COLO668 (cell line): ENCODE results near the gene CAMK2A.

ENCODE experiments used
- DNase-seq: peaks from one replicate; lab custom pipeline; 2025; ENCODE audit not compliant: unreplicated experiment; lab: John Stamatoyannopoulos, UW

Gene CAMK2A

GRCh38 chr5:150316320-150316719 lies 26.7 kb upstream of the CAMK2A start:
- no peak for DNase-seq

- no peak for DNase-seq
Observed at GRCh38 chr5:150315245-150315644, 25.7 kb upstream of the CAMK2A start.

DNA sequence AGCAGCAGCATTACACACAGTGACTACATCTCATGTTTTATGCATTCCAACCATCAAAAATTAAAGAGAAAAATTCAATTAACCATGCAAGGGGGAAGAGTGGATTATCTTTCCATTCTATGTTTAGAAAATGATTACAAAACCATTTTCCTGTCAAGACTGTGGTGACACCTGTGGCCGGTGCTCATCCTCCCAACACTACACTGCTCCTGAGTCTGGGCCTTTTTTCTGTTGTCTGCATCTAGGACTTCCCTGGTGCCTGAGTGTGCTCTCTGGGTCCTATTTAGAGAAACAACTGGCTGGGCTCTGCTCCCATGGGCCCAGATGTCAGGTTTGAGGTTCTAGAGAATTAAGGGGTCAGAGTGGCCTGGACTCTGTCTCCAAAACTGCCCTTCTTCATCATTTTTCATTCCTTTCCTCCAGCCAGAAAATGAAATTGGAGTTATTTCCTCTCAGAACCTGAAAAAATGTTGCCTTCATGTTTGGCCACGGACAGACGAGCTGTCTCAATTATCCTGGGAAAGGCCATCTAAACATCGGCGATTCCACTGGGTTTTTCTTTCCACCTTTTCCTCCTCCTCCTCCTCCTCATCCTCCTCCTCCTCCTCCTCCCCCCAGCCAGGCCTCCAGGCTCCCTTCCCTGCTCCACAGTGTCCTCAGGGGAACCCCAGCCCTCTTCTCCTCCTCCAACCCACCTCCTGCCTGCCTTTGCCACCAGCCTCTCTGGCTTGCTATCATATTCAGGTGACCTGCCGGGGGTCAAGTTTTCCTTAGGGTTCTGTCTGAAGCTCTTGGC lies 24.5 kb upstream of the CAMK2A start:
- DNase-seq: no peak

DNA sequence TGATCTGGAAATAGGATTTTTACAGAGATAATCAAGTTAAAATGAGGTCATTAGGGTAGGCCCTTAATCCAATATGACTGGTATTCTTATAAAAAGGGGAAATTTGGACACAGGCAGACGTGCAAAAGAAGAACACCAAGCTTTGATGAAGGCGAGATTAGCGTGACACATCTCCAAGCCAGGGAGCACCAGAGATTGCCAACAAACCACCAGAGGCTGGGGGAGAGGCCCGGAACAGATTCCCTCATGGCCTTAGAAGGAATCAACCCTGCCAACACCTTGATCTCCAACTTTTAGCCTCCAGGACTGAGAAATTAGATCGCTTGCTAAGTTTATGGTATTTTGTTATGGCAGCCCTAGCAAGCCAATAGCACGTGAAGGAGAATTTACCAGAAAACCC lies 23.9 kb upstream of the CAMK2A start:
- DNase-seq: no peak

DNA sequence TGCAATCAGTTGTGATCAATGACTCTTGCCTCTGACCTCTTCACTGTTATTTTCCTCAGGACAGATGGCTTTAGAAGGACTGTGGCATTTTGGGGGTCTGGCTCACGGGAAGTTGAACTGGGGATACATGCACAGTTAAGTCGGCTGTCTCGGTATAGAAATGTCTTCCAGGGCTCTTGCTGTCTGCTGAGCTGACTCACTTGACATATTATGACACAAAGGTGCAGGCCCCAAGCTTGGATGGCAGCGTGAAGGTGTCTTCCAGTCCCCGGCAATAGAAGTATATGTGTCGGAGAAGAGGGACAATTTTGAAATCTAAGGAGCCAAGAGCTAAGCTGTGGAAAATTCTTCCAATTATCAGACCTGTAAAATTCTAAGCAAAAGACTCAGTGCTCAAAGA lies 22.9 kb upstream of the CAMK2A start:
- no peak for DNase-seq

DNA sequence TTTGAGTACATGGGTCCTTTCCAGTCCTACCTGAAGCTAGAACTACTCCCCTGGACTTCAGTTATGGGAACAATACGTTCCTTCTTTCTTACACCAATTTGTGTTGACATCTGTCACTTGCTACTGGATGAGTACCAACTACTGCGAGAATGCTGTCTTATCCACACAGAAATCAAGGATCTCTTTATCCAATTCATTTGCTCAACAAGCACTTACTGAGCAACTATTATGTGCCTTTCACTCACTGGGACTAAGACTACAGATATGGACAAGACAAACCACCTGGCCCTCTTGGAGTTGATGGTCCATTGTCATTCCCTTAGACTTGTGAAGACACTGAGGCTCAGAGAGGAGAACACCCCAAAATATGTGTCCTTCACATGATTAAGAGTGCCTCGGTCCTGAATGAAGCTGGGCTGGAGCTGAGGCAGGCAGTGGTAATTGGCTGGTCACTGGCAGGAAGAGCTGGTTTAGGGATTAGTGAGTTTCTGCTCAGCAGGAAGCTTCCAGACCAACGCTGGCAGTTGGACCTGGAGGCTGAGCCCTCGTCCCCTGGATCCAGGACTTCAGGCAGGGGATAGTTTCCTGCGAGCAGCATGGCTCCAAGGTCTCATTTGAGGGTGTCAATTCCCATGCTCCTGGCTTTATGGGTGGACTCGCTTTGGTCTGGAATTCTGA lies 21.6 kb upstream of the CAMK2A start:
- no peak for DNase-seq

DNA sequence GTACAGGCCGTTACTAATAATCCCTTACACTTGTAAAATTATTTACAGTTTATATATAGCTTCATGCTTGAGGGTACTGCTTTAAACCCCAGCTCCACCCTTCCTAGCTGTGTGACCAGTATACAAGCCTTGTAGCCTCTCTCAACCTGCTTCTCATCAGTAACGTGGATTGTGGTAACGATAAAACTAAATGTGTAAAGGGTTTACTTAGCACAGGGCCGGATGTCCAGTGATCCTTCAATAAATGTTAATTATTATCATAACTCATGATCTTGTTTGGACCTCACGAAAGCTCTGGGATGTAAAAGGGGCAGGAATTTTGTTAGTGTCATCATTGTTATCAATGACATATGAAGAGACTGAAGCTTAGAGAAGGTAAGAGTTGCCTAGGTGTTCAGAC lies 20.7 kb upstream of the CAMK2A start:
- DNase-seq: no peak

DNA sequence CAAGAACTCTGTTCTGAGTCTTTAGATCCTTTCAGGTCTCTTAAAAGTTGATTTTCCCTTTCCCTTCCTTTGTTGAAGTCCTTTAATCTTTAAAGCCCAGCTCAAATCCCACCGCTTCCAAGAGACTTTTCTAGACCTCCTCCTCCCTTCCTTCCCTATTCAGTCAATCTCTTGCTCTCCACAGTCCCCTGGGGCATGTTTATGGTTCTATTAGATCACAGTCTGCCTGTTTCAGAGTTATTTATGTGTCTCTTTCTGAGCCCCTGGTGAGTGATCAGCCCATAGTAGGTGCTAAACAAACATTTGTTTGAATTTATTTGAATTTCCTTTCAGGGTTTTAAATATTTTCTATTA lies 20.3 kb upstream of the CAMK2A start:
- DNase-seq: no peak

GRCh38 chr5:150309101-150309885 lies 19.7 kb upstream of the CAMK2A start:
- no peak for DNase-seq

- no peak for DNase-seq
Observed at GRCh38 chr5:150307617-150308426, 18.2 kb upstream of the CAMK2A start.

DNA sequence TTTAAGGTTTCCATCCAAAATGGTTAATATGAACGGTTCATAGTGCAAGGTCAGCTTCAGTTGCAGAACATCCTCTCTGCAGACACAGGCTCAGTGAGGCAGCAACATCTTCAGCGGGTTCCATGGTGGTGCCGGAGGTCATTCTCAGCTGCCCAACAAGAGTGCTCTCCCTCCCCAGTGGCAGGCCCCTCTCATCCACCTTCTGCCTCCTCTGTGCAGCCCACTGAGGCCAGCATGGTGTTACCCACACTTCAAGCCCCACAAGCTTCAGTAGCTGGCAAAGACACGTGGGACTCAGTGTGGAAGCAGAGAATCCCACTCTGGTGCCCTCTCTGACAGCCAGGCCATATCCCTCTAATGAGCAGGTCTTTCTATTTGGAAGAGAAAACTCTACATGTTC lies 17.2 kb upstream of the CAMK2A start:
- DNase-seq: no peak

- no peak for DNase-seq
Observed at GRCh38 chr5:150305557-150305956, 16.0 kb upstream of the CAMK2A start.

GRCh38 chr5:150305095-150305494 lies 15.5 kb upstream of the CAMK2A start:
- no peak for DNase-seq

DNA sequence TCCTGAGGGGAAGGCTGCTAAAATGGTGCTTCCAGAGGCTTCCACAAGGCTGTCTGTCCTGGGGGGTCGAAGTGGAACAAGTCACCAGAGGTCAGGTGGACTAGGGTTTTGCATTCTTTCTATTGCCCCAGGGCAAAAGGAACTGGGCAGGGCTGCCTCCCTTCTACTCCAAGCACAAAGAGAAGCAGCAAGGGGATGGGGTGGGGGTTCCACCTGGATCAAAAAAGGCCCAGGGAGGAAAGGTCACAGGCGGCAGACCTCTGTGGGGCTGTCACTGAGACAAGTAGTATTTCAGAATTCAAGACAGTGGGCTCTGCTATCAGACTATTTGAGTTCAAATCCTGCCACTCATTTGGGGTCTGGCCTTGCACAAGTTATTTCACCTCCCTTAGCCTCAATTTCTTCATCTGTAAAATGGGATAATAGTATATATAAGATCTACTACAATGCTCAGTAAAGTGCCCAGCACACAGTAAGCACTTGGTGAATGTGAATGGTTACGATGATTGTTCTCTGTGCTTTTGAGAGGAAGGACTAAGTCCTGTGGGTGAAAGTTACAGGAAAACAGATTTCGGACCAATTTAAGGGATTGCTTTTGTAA lies 15.0 kb upstream of the CAMK2A start:
- no peak for DNase-seq

GRCh38 chr5:150303660-150304386 lies 14.2 kb upstream of the CAMK2A start:
- DNase-seq: no peak

GRCh38 chr5:150303070-150303615 lies 13.6 kb upstream of the CAMK2A start:
- no peak for DNase-seq

GRCh38 chr5:150302301-150303069 lies 12.9 kb upstream of the CAMK2A start, which contains the start of gene ARSI:
Gene ARSI (minus strand): TSS chr5:150302905. CDS start chr5:150302373, 532 bp downstream.
- no peak for DNase-seq

DNA sequence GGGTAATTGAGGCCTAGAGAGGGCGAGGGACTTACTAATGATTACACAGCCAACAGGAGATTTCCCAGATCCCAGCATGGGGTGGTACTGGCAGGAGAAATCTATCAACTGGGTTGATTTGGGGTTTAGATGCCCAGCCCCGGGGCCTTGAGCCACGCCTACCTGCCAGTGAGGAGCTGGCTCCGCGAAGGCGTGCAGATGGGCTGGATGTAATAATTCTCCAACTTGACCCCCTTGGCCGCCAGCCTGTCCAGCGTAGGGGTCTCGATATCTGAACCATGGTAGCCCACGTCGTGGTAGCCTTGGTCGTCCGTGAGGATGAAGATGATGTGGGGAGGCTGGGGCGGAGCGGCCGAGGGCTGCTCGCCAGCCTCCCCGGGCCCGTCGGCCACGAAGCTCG lies 12.3 kb upstream of the CAMK2A start:
- no peak for DNase-seq

- no peak for DNase-seq
Observed at GRCh38 chr5:150301170-150301505, 11.6 kb upstream of the CAMK2A start.
